GM18498 (cell line): Measurements from ENCODE around the gene SLC15A3.

Experiments
- ATAC-seq: cut with Tn5 transposase; IDR thresholded peaks from one replicate; pipeline ENCODE4 v1.9.1; 2021; ENCODE audit warnings: mild to moderate bottlenecking, moderate library complexity; ENCODE audit not compliant: unreplicated experiment

SLC15A3 gene

GRCh38 chr11:60946601-60947264 lies 5.2 kb downstream of the SLC15A3 start:
- no peak for ATAC-seq

GRCh38 chr11:60945295-60945667 lies 6.7 kb downstream of the SLC15A3 start:
- ATAC-seq: no peak

- ATAC-seq: no peak
Measured at GRCh38 chr11:60944490-60945294, 7.3 kb downstream of the SLC15A3 start.

- no peak for ATAC-seq
Measured at GRCh38 chr11:60942970-60943565, 8.9 kb downstream of the SLC15A3 start.

- no peak for ATAC-seq
Measured at GRCh38 chr11:60942219-60942618, 9.8 kb downstream of the SLC15A3 start.

GRCh38 chr11:60941371-60942119 lies 10.4 kb downstream of the SLC15A3 start:
- no peak for ATAC-seq

GRCh38 chr11:60939855-60940254 lies 12.1 kb downstream of the SLC15A3 start:
- ATAC-seq: no peak

GRCh38 chr11:60939301-60939700 lies 12.7 kb downstream of the SLC15A3 start:
- no peak for ATAC-seq

GRCh38 chr11:60938500-60938899 lies 13.5 kb downstream of the SLC15A3 start:
- no peak for ATAC-seq

GRCh38 chr11:60937811-60938210 lies 14.2 kb downstream of the SLC15A3 start:
- ATAC-seq: no peak

- ATAC-seq: no peak
Measured at GRCh38 chr11:60937144-60937527, 14.8 kb downstream of the SLC15A3 start.

- no peak for ATAC-seq
Measured at GRCh38 chr11:60936467-60937143, 15.4 kb downstream of the SLC15A3 start.

GRCh38 chr11:60935676-60936442 lies 16.1 kb downstream of the SLC15A3 start:
- ATAC-seq: no peak

GRCh38 chr11:60934790-60935605 lies 17.0 kb downstream of the SLC15A3 start:
- ATAC-seq: no peak

- ATAC-seq: no peak
Measured at GRCh38 chr11:60934124-60934789, 17.7 kb downstream of the SLC15A3 start.

GRCh38 chr11:60933416-60934123 lies 18.4 kb downstream of the SLC15A3 start:
- ATAC-seq: no peak

- ATAC-seq: no peak
Measured at GRCh38 chr11:60932605-60933356, 19.2 kb downstream of the SLC15A3 start.
